SU-DHL-6 (cell line): ENCODE data around the gene PDGFD.

Experiments
- H2AFZ ChIP-seq: fragments of 200-600 bp; sonication (generic); 2 replicates; pipeline ENCODE4 v1.6.1; 2014; ENCODE audit warnings: low read depth, mild to moderate bottlenecking, moderate library complexity, mixed read lengths, antibody characterized with exemption, low read length; ENCODE audit not compliant: severe bottlenecking
- H3F3A ChIP-seq: fragments of 200-600 bp; shearing (Covaris generic); 2 replicates; pipeline ENCODE4 v1.6.0; 2016; ENCODE audit warnings: antibody characterized with exemption, mild to moderate bottlenecking; ENCODE audit not compliant: insufficient read depth
- H3K27ac ChIP-seq: fragments of 200-600 bp; sonication (generic); 2 replicates; pipeline ENCODE4 v1.5.1; 2016; ENCODE audit warnings: low read depth, mild to moderate bottlenecking, low read length, moderate library complexity, mixed read lengths
- H3K27me3 ChIP-seq: fragments of 200-600 bp; sonication (generic), shearing (Covaris generic); 2 replicates; pipeline ENCODE4 v1.6.0; 2014; ENCODE audit warnings: mild to moderate bottlenecking, low read length
- H3K36me3 ChIP-seq: fragments of 200-600 bp; sonication (generic); 2 replicates; pipeline ENCODE4 v1.6.1; 2014; ENCODE audit warnings: mild to moderate bottlenecking, low read length, mixed read lengths
- H3K4me2 ChIP-seq: fragments of 300-600, 200-600 bp; shearing (Covaris generic), sonication (generic); 2 replicates; pipeline ENCODE4 v1.6.0; 2014; ENCODE audit warnings: low read length, low read depth, mild to moderate bottlenecking; ENCODE audit not compliant: poor library complexity, severe bottlenecking
- H3K4me3 ChIP-seq: fragments of 200-600 bp; sonication (generic); 2 replicates; pipeline ENCODE4 v1.5.1; 2014; ENCODE audit warnings: antibody characterized with exemption, low read length, mild to moderate bottlenecking, mixed read lengths; ENCODE audit not compliant: insufficient read depth, poor library complexity, severe bottlenecking
- H3K79me2 ChIP-seq: fragments of 200-600 bp; sonication (generic); 2 replicates; pipeline ENCODE4 v1.6.1; 2014; ENCODE audit warnings: mild to moderate bottlenecking, low read length, moderate library complexity; ENCODE audit not compliant: insufficient read depth
- H3K9ac ChIP-seq: fragments of 200-600 bp; sonication (generic); 2 replicates; pipeline ENCODE4 v1.7.0; 2014; ENCODE audit warnings: mild to moderate bottlenecking, low read length
- H3K9me2 ChIP-seq: fragments of 200-600 bp; sonication (generic); replicated peaks from 2 replicates; pipeline ENCODE4 v1.6.1; 2014; ENCODE audit warnings: low read length; ENCODE audit not compliant: insufficient read depth
- H3K9me3 ChIP-seq: fragments of 200-600 bp; sonication (generic); 2 replicates; pipeline ENCODE4 v1.6.1; 2014; ENCODE audit warnings: low read length, mixed read lengths; ENCODE audit not compliant: insufficient read depth
- H4K20me1 ChIP-seq: fragments of 200-600 bp; sonication (generic); 2 replicates; pipeline ENCODE4 v1.6.1; 2014; ENCODE audit warnings: low read depth, mild to moderate bottlenecking, antibody characterized with exemption, low read length, moderate library complexity, mixed read lengths
- EZH2phosphoT487 ChIP-seq: fragments of 200-600 bp; sonication (generic), shearing (Covaris generic); conservative IDR thresholded peaks from 2 replicates; pipeline ENCODE4 v1.6.1; 2018; ENCODE audit warnings: mild to moderate bottlenecking, antibody characterized with exemption, low read length, moderate library complexity, mixed read lengths
- TF ChIP-seq, protein P1 (sequence below): fragments of 200-600 bp; sonication (generic); IDR thresholded peaks from one replicate; pipeline ENCODE4 v1.5.1; 2017; ENCODE audit warnings: antibody characterized with exemption, mild to moderate bottlenecking, low read length, moderate library complexity; ENCODE audit not compliant: insufficient read depth, poor library complexity, severe bottlenecking

PDGFD gene

DNA sequence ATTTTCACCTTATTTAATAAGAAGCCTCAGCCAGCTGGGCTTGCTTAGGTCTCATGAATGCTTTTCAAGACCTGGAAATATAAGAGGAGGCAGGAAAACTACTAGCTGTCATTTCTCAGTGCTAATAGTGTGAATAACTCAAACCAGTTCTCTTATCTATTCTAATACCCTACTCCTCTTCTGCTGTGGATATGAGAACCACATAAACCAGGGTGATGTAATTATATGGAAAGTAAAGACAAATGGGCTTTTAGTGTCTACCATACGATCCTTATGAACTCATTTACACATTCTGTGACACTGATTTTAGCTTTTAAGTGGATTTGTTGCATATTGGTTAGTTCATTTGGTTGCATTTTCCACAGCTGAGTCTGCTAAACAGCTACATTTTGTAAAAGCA lies 8.6 kb downstream of the PDGFD start:
- no peaks in the 10 kb centered on the region for H3K27me3 ChIP-seq
- no peaks in the 10 kb centered on the region for H4K20me1 ChIP-seq
- H3K9ac ChIP-seq = no peak overlapping the region
- H3K9me2 ChIP-seq = no peaks in the 10 kb centered on the region
- H3K4me2 ChIP-seq = no peak overlapping the region
- H3K27ac ChIP-seq = no peak overlapping the region
- H3F3A ChIP-seq = peaks cover 15% of the 10 kb centered on the region; the same call in 1 of the 2 replicates
- peaks cover 54% of the 10 kb centered on the region for H3K79me2 ChIP-seq
- TF ChIP-seq EZH2phosphoT487 = no peak
- TF ChIP-seq, protein P1, sequence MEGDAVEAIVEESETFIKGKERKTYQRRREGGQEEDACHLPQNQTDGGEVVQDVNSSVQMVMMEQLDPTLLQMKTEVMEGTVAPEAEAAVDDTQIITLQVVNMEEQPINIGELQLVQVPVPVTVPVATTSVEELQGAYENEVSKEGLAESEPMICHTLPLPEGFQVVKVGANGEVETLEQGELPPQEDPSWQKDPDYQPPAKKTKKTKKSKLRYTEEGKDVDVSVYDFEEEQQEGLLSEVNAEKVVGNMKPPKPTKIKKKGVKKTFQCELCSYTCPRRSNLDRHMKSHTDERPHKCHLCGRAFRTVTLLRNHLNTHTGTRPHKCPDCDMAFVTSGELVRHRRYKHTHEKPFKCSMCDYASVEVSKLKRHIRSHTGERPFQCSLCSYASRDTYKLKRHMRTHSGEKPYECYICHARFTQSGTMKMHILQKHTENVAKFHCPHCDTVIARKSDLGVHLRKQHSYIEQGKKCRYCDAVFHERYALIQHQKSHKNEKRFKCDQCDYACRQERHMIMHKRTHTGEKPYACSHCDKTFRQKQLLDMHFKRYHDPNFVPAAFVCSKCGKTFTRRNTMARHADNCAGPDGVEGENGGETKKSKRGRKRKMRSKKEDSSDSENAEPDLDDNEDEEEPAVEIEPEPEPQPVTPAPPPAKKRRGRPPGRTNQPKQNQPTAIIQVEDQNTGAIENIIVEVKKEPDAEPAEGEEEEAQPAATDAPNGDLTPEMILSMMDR = no peak
- no peaks in the 10 kb centered on the region for H3K9me3 ChIP-seq
- H2AFZ ChIP-seq = no peak overlapping the region
- H3K36me3 ChIP-seq = no peaks in the 10 kb centered on the region
- H3K4me3 ChIP-seq = no peak overlapping the region

DNA sequence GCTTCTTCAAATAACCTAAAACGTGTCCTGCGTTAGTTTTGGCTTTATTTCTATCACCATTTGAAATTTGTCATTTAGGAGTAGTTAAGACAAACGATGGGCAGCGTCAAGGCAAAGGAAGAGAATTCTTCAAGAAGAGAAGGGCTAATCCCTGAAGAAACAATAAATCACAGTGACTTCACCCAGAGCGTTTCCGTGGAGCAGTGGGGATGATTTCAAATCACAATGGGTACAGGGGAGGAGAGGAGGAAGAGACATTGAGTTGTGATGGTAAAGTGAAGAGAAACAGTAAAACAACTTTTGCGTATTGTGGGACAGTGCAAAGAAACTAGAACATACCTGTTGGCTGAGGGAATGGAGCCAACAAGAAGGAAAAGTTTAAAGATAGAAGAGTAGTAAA lies 9.7 kb downstream of the PDGFD start:
- H3K36me3 ChIP-seq = no peaks in the 10 kb centered on the region
- no peaks in the 10 kb centered on the region for H3K27me3 ChIP-seq
- TF ChIP-seq, protein P1 = no peak
- no peak for TF ChIP-seq EZH2phosphoT487
- H3K79me2 ChIP-seq = peaks cover 54% of the 10 kb centered on the region
- H3K4me2 ChIP-seq = no peak overlapping the region
- peaks cover 15% of the 10 kb centered on the region; the same call in 1 of the 2 replicates for H3F3A ChIP-seq
- H3K27ac ChIP-seq = no peak overlapping the region
- H3K9me3 ChIP-seq = no peaks in the 10 kb centered on the region
- no peak overlapping the region for H3K9ac ChIP-seq
- no peak overlapping the region for H3K4me3 ChIP-seq
- no peaks in the 10 kb centered on the region for H3K9me2 ChIP-seq
- no peaks in the 10 kb centered on the region for H4K20me1 ChIP-seq
- no peak overlapping the region for H2AFZ ChIP-seq

DNA sequence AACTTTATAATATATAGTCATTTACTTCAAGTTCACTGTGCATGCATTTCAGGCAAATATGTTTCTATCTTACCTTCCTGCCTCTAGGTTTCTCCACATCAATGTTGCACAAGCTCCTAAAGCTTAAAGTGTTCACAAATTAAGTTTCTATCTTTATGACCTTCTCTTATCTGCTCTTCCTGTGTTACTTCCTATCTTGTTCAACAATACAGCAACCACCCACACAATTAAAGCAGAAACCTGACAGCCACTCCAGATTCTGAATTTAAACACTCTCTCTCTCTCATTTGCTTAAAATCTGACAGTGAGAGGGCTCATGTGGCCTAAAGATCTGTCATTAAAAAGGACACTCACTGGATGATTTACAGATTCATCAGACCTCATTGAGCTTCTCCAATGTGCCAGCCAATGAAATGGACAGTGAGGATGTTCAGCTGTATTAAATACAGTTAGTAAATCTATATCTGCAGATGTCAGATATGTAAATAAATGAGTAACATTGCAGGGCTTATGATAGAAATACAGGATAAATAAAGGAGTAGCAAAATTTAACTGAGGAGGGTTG lies 10.9 kb downstream of the PDGFD start:
- Histone ChIP-seq H3K4me2 (peak overlapping the region; percentile 85), H3K4me3 (peak overlapping the region; percentile 47), H3K79me2 (peaks cover 56% of the 10 kb centered on the region), H3K9me2 (no peaks in the 10 kb centered on the region), H3K36me3 (no peaks in the 10 kb centered on the region), H3K9me3 (no peaks in the 10 kb centered on the region), H3F3A (peaks cover 15% of the 10 kb centered on the region; the same call in 1 of the 2 replicates), H2AFZ (peak overlapping the region; percentile 14), H3K9ac (peak overlapping the region; percentile 42), H4K20me1 (no peaks in the 10 kb centered on the region), H3K27me3 (no peaks in the 10 kb centered on the region), H3K27ac (peak overlapping the region; percentile 75)
- TF ChIP-seq, protein P1 = no peak
- TF ChIP-seq EZH2phosphoT487 = no peak
